SJSA1 (cell line): ENCODE data around the gene LDAH. TPM values are rescaled to one million over a fixed set of nuclear protein-coding genes. Genes with fewer than 3 reads are reported as not detected.
A peak's percentile ranks its signal among the peaks of the same experiment; 100 is the strongest.

Source experiments
- DNase-seq, 2 experiments: peaks; one replicate each; pipeline ENCODE4 v3.0.0-alpha.2; 2015 to 2020; ENCODE audit warnings: low spot score in 2 of 2, low read depth in 1 of 2
- H3K27ac ChIP-seq: fragments of 250-450 bp; sonication (Bioruptor Pico); 2 replicates; pipeline ENCODE4 v1.5.1; 2020; ENCODE audit warnings: mild to moderate bottlenecking, moderate library complexity
- H3K27me3 ChIP-seq: fragments of 250-450 bp; sonication (Bioruptor Pico); replicated peaks from 2 replicates; pipeline ENCODE4 v1.5.1; 2020; ENCODE audit warnings: mild to moderate bottlenecking, moderate library complexity
- H3K36me3 ChIP-seq: fragments of 250-450 bp; sonication (Bioruptor Pico); 2 replicates; pipeline ENCODE4 v1.5.1; 2020; ENCODE audit warnings: mild to moderate bottlenecking
- H3K4me1 ChIP-seq: fragments of 250-450 bp; sonication (Bioruptor Pico); replicated peaks from 2 replicates; pipeline ENCODE4 v1.6.1; 2021; ENCODE audit warnings: mild to moderate bottlenecking
- H3K4me3 ChIP-seq: fragments of 250-450 bp; sonication (Bioruptor Pico); 2 replicates; pipeline ENCODE4 v1.5.1; 2020; ENCODE audit warnings: mild to moderate bottlenecking
- H3K9me3 ChIP-seq: fragments of 250-450 bp; sonication (Bioruptor Pico); replicated peaks from 2 replicates; pipeline ENCODE4 v1.5.1; 2020; ENCODE audit warnings: mild to moderate bottlenecking
- total RNA-seq: library from RNA; depleted of rRNA; stranded (reverse); fragments of >200 nt; shearing (Covaris generic); gene quantifications from 2 replicates; pipeline ENCODE4 v1.2.3, GENCODE V29; 2014; rRNA removed

The LDAH gene
- total RNA-seq, 1 experiment from 2014 or later: 28.2 TPM

- Histone ChIP-seq H3K9me3 (no peaks in the 10 kb centered on the region), H3K27ac (no peak overlapping the region), H3K4me3 (no peak overlapping the region), H3K36me3 (peaks cover 28% of the 10 kb centered on the region), H3K4me1 (peaks cover 6% of the 10 kb centered on the region), H3K27me3 (no peaks in the 10 kb centered on the region)
- no peak for DNase-seq
These were observed 182.3 kb downstream of the LDAH start for GRCh38 chr2:20640411-20641122.

GRCh38 chr2:20638646-20639430, 184.1 kb downstream of the LDAH start:
- no peak for DNase-seq
- Histone ChIP-seq H3K36me3 (peaks cover 19% of the 10 kb centered on the region; the same call in 1 of the 2 replicates), H3K4me1 (peaks cover 22% of the 10 kb centered on the region), H3K4me3 (no peak overlapping the region), H3K27me3 (no peaks in the 10 kb centered on the region), H3K27ac (no peak overlapping the region), H3K9me3 (no peaks in the 10 kb centered on the region)

GRCh38 chr2:20638014-20638413, 184.9 kb downstream of the LDAH start:
- H3K4me1 ChIP-seq: peaks cover 25% of the 10 kb centered on the region
- no peaks in the 10 kb centered on the region for H3K9me3 ChIP-seq
- no peak overlapping the region for H3K27ac ChIP-seq
- H3K4me3 ChIP-seq: no peak overlapping the region
- no peak for DNase-seq
- H3K36me3 ChIP-seq: peaks cover 19% of the 10 kb centered on the region; the same call in 1 of the 2 replicates
- H3K27me3 ChIP-seq: no peaks in the 10 kb centered on the region

DNA sequence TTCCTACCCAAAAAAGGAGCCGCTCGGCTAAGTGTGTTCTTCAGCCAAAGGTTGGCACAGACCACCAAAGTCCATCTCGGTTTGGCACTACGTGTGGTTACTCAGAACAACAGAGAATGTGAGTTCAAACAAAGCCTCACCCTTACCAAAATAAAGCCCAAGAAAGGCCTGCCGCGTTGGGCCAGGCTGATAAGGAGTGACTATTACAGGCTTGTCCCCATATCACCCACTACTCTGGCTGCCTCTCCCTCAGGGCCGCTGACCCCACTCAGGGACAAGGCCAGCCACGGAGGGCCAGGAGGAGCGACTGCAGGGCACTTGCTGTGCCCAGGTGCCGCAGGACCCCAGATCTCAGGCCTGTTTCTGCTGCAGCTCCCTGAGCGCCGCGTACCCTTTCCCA, 185.8 kb downstream of the LDAH start:
- Histone ChIP-seq H3K27ac (no peak overlapping the region), H3K4me1 (peaks cover 25% of the 10 kb centered on the region), H3K4me3 (no peak overlapping the region), H3K36me3 (peaks cover 18% of the 10 kb centered on the region; the same call in 1 of the 2 replicates), H3K27me3 (no peaks in the 10 kb centered on the region), H3K9me3 (no peaks in the 10 kb centered on the region)
- DNase-seq: no peak

GRCh38 chr2:20635675-20636584, 187.0 kb downstream of the LDAH start:
- H3K4me3 ChIP-seq: no peak overlapping the region
- peak; percentile 83 to 86 for DNase-seq

DNA sequence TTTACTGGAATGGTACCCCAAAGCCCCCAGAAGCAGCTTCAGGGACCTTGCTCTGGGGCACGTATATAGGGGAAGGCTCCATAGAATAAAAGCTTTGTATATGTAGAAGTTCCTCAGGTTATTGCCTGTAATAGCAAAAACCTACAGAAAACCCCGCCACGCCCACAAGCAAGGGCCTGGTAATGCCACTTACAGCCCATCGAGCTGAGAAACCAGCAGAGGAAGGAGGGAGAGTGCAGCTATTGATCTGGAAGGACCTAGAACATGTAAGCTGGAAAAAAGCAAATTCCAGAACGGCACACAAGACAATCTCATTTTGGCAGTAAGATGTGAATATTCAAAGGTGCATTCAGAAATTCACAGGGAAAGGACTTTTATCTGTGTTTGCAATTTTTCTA, 187.8 kb downstream of the LDAH start:
- no peak for DNase-seq
- Histone ChIP-seq H3K27ac (no peak overlapping the region), H3K9me3 (no peaks in the 10 kb centered on the region), H3K4me1 (peaks cover 31% of the 10 kb centered on the region), H3K27me3 (no peaks in the 10 kb centered on the region), H3K4me3 (no peak overlapping the region), H3K36me3 (peaks cover 6% of the 10 kb centered on the region; the same call in 1 of the 2 replicates)

More at GRCh38 chr2:20635675-20636584, 187.0 kb downstream of the LDAH start:
- Histone ChIP-seq H3K36me3 (peaks cover 13% of the 10 kb centered on the region; the same call in 1 of the 2 replicates), H3K9me3 (no peaks in the 10 kb centered on the region), H3K27me3 (no peaks in the 10 kb centered on the region), H3K27ac (no peak overlapping the region), H3K4me1 (peaks cover 25% of the 10 kb centered on the region)

DNA sequence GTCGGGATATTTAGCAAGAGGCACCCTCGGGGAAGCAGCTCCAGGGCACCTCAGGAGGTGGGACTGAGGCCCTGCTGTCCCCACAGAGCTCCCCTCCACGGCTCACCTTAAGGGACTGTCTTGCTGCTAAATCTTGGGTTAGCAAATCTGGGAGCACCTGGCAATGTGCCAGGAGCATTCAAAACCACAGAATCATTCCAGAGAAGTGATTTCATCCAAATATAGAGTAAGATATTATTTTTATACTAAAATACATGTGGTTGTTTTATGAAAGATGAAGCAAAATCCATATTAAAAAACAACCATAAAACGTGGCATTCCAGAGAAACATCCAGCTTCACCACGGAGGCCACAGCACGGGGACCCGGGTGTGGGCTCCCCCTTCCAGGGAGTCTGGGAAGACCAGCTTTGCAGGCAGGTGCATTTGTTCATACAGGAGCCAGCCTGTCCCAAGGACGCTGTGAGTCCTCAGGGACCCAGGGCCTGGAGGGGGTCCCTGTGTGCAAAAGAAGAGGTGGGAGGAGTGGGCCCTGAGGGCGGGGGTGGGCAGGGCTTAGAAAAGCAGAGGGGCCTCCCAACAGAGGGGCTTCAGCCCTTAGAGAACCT, 188.3 kb downstream of the LDAH start:
- Histone ChIP-seq H3K9me3 (no peaks in the 10 kb centered on the region), H3K27me3 (no peaks in the 10 kb centered on the region), H3K4me1 (peaks cover 36% of the 10 kb centered on the region), H3K36me3 (peaks cover 5% of the 10 kb centered on the region; the same call in 1 of the 2 replicates), H3K27ac (no peak overlapping the region), H3K4me3 (no peak overlapping the region)
- DNase-seq: peak in 1 of 2 experiments; percentile 33

Other genes with a start within 250 kb of the LDAH start
- 17.2 and 32.3 TPM in 2 replicates for gene HS1BP3, start 172.0 kb downstream of the LDAH start, total RNA-seq
- 0.03 TPM in 1 of 2 replicates, not detected in the other for gene GDF7, start 156.0 kb downstream of the LDAH start, total RNA-seq
- not detected in 2 replicates for gene APOB, start 221.0 kb upstream of the LDAH start, total RNA-seq